ENCODE results near the gene BMP8B.

The BMP8B gene

GRCh38 chr1:39758556-39759435 is 29.9 kb downstream of the BMP8B start:
- no peak for DNase-seq (ENCODE audit: low read depth)

GRCh38 chr1:39757501-39757900 is 31.2 kb downstream of the BMP8B start:
- DNase-seq (ENCODE audit: low read depth): no peak

GRCh38 chr1:39755965-39756659 is 32.6 kb downstream of the BMP8B start:
- DNase-seq (ENCODE audit: low read depth): no peak

GRCh38 chr1:39754906-39755504 is 33.7 kb downstream of the BMP8B start:
- DNase-seq (ENCODE audit: low read depth): no peak

- DNase-seq (ENCODE audit: low read depth): no peak
These were observed 34.6 kb downstream of the BMP8B start for GRCh38 chr1:39754026-39754570.

GRCh38 chr1:39753132-39754025 is 35.3 kb downstream of the BMP8B start:
- no peak for DNase-seq (ENCODE audit: low read depth)

GRCh38 chr1:39752703-39753102 is 36.0 kb downstream of the BMP8B start:
- DNase-seq (ENCODE audit: low read depth): no peak

- DNase-seq (ENCODE audit: low read depth): no peak
These were observed 37.1 kb downstream of the BMP8B start for GRCh38 chr1:39751595-39751994.

- DNase-seq (ENCODE audit: low read depth): no peak
These were observed 43.5 kb downstream of the BMP8B start for GRCh38 chr1:39745016-39745670.

- peak; percentile 82 for DNase-seq (ENCODE audit: low read depth)
These were observed 49.9 kb downstream of the BMP8B start, which contains the start of gene PPIE for GRCh38 chr1:39738622-39739366. Gene PPIE, plus strand, starts transcription at chr1:39738882. Its CDS starts 19 bp downstream, at chr1:39738901.

GRCh38 chr1:39737546-39738169 is 51.0 kb downstream of the BMP8B start:
- peak; percentile 53 for DNase-seq (ENCODE audit: low read depth)

GRCh38 chr1:39735731-39736130 is 52.9 kb downstream of the BMP8B start:
- DNase-seq (ENCODE audit: low read depth): no peak

GRCh38 chr1:39733161-39733560 is 55.5 kb downstream of the BMP8B start:
- DNase-seq (ENCODE audit: low read depth): no peak

GRCh38 chr1:39732730-39733129 is 55.9 kb downstream of the BMP8B start:
- peak; percentile 49 for DNase-seq (ENCODE audit: low read depth)

GRCh38 chr1:39729842-39730241 is 58.8 kb downstream of the BMP8B start:
- DNase-seq (ENCODE audit: low read depth): no peak

- DNase-seq (ENCODE audit: low read depth): peak; percentile 52
These were observed 59.6 kb downstream of the BMP8B start for GRCh38 chr1:39729030-39729429.

GRCh38 chr1:39727932-39728317 is 60.7 kb downstream of the BMP8B start:
- DNase-seq (ENCODE audit: low read depth): no peak

GRCh38 chr1:39727221-39727931 is 61.3 kb downstream of the BMP8B start:
- DNase-seq (ENCODE audit: low read depth): no peak

GRCh38 chr1:39726600-39726999 is 62.1 kb downstream of the BMP8B start:
- DNase-seq (ENCODE audit: low read depth): no peak
